CD4-positive, alpha-beta T cell treated with Interleukin-15 for 1 hour (primary cell): Measurements from ENCODE around the gene CACNA1E.
"Not testable (repeated sequence)": the region's sequence is repeated elsewhere in the genome, so short reads cannot be mapped to it uniquely, and the experiment has no call there.

Source experiments
- DNase-seq: peaks from one replicate; pipeline ENCODE4 v3.0.0-alpha.2; 2020

CACNA1E gene

GRCh38 chr1:181832173-181832880 lies 349.0 kb downstream of the CACNA1E start:
- DNase-seq, result not testable (repeated sequence)

- DNase-seq, result no peak
Measured at GRCh38 chr1:181846001-181846645, 362.8 kb downstream of the CACNA1E start.

- DNase-seq, result no peak
Measured at GRCh38 chr1:181846681-181847080, 363.4 kb downstream of the CACNA1E start.

GRCh38 chr1:181849071-181849470 lies 365.8 kb downstream of the CACNA1E start:
- no peak for DNase-seq

- DNase-seq, result not testable (repeated sequence)
Measured at GRCh38 chr1:181854212-181854611, 370.9 kb downstream of the CACNA1E start.

GRCh38 chr1:181855380-181855779 lies 372.1 kb downstream of the CACNA1E start:
- no peak for DNase-seq
